Measurements from ENCODE around the gene IMMP2L. TPM values are rescaled to one million over a fixed set of nuclear protein-coding genes. Genes with fewer than 3 reads are reported as not detected.

IMMP2L gene
- total and polyA plus RNA-seq, 4 experiments from 2014 or later: 23.5 to 32.2 (median 29.5) TPM

DNA sequence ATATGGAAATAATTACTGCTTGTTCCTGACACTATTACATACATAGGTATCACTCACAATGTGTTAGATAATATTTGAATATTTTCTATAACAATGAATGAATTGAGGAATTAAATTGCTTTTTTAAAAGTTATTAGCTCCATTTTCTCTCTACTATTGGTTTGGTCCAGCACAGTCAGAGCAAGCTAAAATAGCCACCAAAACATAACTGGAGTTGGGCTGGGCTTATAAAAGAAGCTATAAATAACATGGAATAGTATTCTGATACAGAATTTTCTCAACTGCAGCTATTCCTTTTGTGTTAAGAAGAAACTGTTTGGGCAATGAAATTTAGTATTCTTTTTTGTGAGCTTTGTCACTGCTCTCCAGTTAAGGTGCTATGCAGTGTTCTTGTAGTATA lies 614.0 kb downstream of the IMMP2L start:
- H3K36me3 Mint-ChIP-seq: no peaks in the 10 kb centered on the region
- H3K36me3 ChIP-seq (ENCODE audit: insufficient read depth, low read length): no peaks in the 10 kb centered on the region
- H3K9me3 ChIP-seq (ENCODE audit: control insufficient read depth in 1 of 2, low read length in 2 of 2): no peaks in the 10 kb centered on the region
- ChIA-PET CTCF (ENCODE audit: partially characterized antibody) (no interaction called here), POLR2A (ENCODE audit: partially characterized antibody) (no interaction called here)
- no peak overlapping the region for H3K27ac ChIP-seq (ENCODE audit: low read depth, low read length)
- no peaks in the 10 kb centered on the region for H3K4me1 ChIP-seq (ENCODE audit: insufficient read depth, low read length)
- peaks cover 0 to 2% (median 0%) of the 10 kb centered on the region in 4 donors for H3K4me1 Mint-ChIP-seq
- no peaks in the 10 kb centered on the region for H3K27me3 Mint-ChIP-seq
- H3K27me3 ChIP-seq (ENCODE audit: insufficient read depth, low read length): no peaks in the 10 kb centered on the region
- H3K4me3 Mint-ChIP-seq: no peak overlapping the region
- peaks cover 0 to 3% (median 0%) of the 10 kb centered on the region in 8 donors for H3K9me3 Mint-ChIP-seq
- no peak overlapping the region for H3K27ac Mint-ChIP-seq
- intact Hi-C loops (cut with micrococcal nuclease): no loop called here
- DNase-seq: no peak
- no peak overlapping the region for H3K4me3 ChIP-seq (ENCODE audit: low read length in 2 of 2)

DNA sequence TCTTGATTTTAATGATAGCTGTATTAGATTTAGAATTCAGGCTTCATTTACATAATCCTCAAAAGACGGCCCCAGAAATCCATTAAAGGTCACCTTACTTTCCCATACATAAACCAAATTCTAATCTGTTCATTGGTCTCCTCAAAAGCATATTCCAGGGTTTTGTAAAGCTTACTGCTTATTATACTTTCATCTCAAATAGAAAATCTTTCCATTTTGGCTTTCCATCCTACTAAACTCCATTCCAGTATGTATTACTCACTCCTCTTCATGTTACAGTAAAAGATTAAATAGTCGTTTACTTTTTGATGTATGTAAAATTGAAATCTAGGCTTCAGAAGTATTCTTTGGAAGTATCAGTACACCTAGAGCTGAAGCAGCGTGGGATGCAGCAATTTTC lies 614.9 kb downstream of the IMMP2L start:
- Mint-ChIP-seq H3K36me3 (no peaks in the 10 kb centered on the region), H3K9me3 (peaks cover 0 to 2% (median 0%) of the 10 kb centered on the region in 8 donors), H3K27me3 (no peaks in the 10 kb centered on the region), H3K4me1 (peaks cover 0 to 2% (median 0%) of the 10 kb centered on the region in 4 donors), H3K27ac (no peak overlapping the region), H3K4me3 (no peak overlapping the region)
- H3K27me3 ChIP-seq (ENCODE audit: insufficient read depth, low read length): no peaks in the 10 kb centered on the region
- no peak overlapping the region for H3K4me3 ChIP-seq (ENCODE audit: low read length in 2 of 2)
- DNase-seq: no peak
- no peaks in the 10 kb centered on the region for H3K9me3 ChIP-seq (ENCODE audit: control insufficient read depth in 1 of 2, low read length in 2 of 2)
- no peak overlapping the region for H3K27ac ChIP-seq (ENCODE audit: low read depth, low read length)
- intact Hi-C loops (cut with micrococcal nuclease): no loop called here
- H3K36me3 ChIP-seq (ENCODE audit: insufficient read depth, low read length): no peaks in the 10 kb centered on the region
- ChIA-PET POLR2A (ENCODE audit: partially characterized antibody) (no interaction called here), CTCF (ENCODE audit: partially characterized antibody) (interaction anchor here (0.7 kb wide), 1 partner anchor 20 kb away, joined by 3 read pairs; no protein-coding TSS in a partner anchor)
- no peaks in the 10 kb centered on the region for H3K4me1 ChIP-seq (ENCODE audit: insufficient read depth, low read length)

DNA sequence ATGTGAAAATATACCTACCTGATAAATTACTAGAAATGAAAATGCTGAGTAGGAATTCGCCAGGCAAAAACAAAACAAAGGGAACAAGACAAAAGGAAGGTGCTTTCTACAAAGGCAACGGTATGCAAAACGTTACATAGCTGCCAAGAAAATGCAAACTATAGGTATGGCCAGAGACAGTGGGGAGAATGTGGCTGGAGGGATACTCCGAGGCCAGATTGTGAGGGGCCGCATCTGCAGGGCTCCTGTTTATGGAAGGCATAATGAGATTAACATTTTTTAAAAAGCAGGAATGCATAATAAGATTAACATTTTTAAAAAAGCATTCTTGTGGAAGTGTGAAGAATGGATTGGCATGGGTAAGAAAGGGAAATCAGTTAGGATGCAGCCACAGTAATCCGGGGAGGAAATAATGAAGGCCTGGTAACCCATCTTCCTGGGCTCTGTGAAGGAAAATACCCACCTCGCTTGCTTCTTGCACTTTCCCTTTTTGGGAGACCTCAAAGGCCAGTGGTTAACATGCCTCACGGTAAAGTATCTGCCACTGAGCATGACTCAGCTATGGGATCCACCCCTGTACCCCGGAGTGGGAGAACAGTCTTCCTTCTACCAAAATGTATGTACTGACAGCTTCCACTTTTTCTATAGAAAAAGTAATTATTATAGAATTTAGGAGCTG lies 617.2 kb downstream of the IMMP2L start:
- no peak overlapping the region for H3K27ac ChIP-seq (ENCODE audit: low read depth, low read length)
- no peak overlapping the region for H3K27ac Mint-ChIP-seq
- peaks cover 0 to 2% (median 0%) of the 10 kb centered on the region in 8 donors for H3K9me3 Mint-ChIP-seq
- intact Hi-C loops (cut with micrococcal nuclease): no loop called here
- H3K9me3 ChIP-seq (ENCODE audit: control insufficient read depth in 1 of 2, low read length in 2 of 2): no peaks in the 10 kb centered on the region
- H3K27me3 Mint-ChIP-seq: no peaks in the 10 kb centered on the region
- H3K4me3 Mint-ChIP-seq: no peak overlapping the region
- no peak for DNase-seq
- H3K4me1 ChIP-seq (ENCODE audit: insufficient read depth, low read length): no peaks in the 10 kb centered on the region
- H3K27me3 ChIP-seq (ENCODE audit: insufficient read depth, low read length): no peaks in the 10 kb centered on the region
- ChIA-PET POLR2A (ENCODE audit: partially characterized antibody) (no interaction called here), CTCF (ENCODE audit: partially characterized antibody) (no interaction called here)
- H3K4me3 ChIP-seq (ENCODE audit: low read length in 2 of 2): no peak overlapping the region
- H3K4me1 Mint-ChIP-seq: peaks cover 0 to 7% (median 5%) of the 10 kb centered on the region in 4 donors
- H3K36me3 Mint-ChIP-seq: no peaks in the 10 kb centered on the region
- H3K36me3 ChIP-seq (ENCODE audit: insufficient read depth, low read length): no peaks in the 10 kb centered on the region

DNA sequence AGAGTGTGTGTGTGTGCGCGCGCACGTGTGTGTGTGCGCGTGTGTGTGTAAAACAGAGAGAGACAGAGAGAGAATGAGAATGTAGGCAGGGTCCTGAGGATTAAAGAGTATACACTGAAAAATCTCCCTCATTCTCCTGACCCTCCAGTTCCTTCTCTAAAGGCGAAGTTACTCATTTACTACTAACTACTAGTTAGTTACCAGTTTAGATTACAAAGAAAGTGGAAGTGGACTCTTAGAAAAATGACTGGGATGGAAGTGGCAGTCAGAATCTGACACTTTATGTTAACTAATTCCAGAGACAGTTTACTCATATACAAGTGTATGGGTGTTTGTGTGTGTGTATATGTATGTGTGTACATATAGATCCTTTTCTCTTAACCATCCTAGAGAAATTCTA lies 617.8 kb downstream of the IMMP2L start:
- Mint-ChIP-seq H3K27ac (no peak overlapping the region), H3K9me3 (peaks cover 0 to 2% (median 0%) of the 10 kb centered on the region in 8 donors), H3K4me1 (peaks cover 0 to 7% (median 5%) of the 10 kb centered on the region in 4 donors), H3K36me3 (no peaks in the 10 kb centered on the region), H3K27me3 (no peaks in the 10 kb centered on the region), H3K4me3 (no peak overlapping the region)
- Histone ChIP-seq H3K9me3 (ENCODE audit: control insufficient read depth in 1 of 2, low read length in 2 of 2) (no peaks in the 10 kb centered on the region), H3K4me1 (ENCODE audit: insufficient read depth, low read length) (no peaks in the 10 kb centered on the region), H3K27me3 (ENCODE audit: insufficient read depth, low read length) (no peaks in the 10 kb centered on the region), H3K36me3 (ENCODE audit: insufficient read depth, low read length) (no peaks in the 10 kb centered on the region), H3K27ac (ENCODE audit: low read depth, low read length) (no peak overlapping the region), H3K4me3 (ENCODE audit: low read length in 2 of 2) (no peak overlapping the region)
- intact Hi-C loops (cut with micrococcal nuclease): no loop called here
- POLR2A ChIA-PET (ENCODE audit: partially characterized antibody): no interaction called here
- no peak for DNase-seq
- CTCF ChIA-PET (ENCODE audit: partially characterized antibody): no interaction called here

GRCh38 chr7:110943701-110944345 lies 618.5 kb downstream of the IMMP2L start:
- H3K4me3 ChIP-seq (ENCODE audit: low read length in 2 of 2): no peak overlapping the region
- H3K36me3 ChIP-seq (ENCODE audit: insufficient read depth, low read length): no peaks in the 10 kb centered on the region
- intact Hi-C loops (cut with micrococcal nuclease): no loop called here
- Mint-ChIP-seq H3K4me3 (no peak overlapping the region), H3K4me1 (peaks cover 0 to 7% (median 5%) of the 10 kb centered on the region in 4 donors), H3K9me3 (peaks cover 0 to 2% (median 0%) of the 10 kb centered on the region in 8 donors), H3K36me3 (peaks cover 0 to under 1% of the 10 kb centered on the region in 2 donors), H3K27ac (no peak overlapping the region), H3K27me3 (no peaks in the 10 kb centered on the region)
- no peaks in the 10 kb centered on the region for H3K27me3 ChIP-seq (ENCODE audit: insufficient read depth, low read length)
- ChIA-PET CTCF (ENCODE audit: partially characterized antibody) (interaction anchor here (1.6 kb wide), 1 partner anchor 146 kb away, joined by 3 read pairs; no protein-coding TSS in a partner anchor), POLR2A (ENCODE audit: partially characterized antibody) (no interaction called here)
- DNase-seq: no peak
- H3K4me1 ChIP-seq (ENCODE audit: insufficient read depth, low read length): no peaks in the 10 kb centered on the region
- no peaks in the 10 kb centered on the region for H3K9me3 ChIP-seq (ENCODE audit: control insufficient read depth in 1 of 2, low read length in 2 of 2)
- H3K27ac ChIP-seq (ENCODE audit: low read depth, low read length): no peak overlapping the region

DNA sequence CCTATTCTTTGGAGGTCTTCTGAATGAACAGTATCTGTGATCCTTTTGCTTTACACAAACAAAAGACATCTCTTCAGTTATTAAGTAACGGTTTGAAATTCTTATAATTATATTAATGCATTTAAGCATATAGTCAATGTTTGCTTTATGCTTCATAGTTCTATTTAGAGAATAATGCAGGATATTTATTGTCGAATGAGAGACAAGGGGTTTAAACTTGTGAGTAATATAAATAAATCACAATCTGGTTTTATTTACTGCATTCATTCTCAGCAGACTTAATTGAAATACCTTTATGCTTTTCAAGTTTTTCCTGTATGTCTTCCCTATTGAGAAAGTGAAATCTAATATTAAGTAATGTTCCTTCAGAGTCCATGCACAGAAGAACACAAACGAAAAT lies 620.9 kb downstream of the IMMP2L start:
- no peak for DNase-seq
- H3K36me3 Mint-ChIP-seq: peaks cover 0 to 17% of the 10 kb centered on the region in 2 donors
- no peaks in the 10 kb centered on the region for H3K4me1 ChIP-seq (ENCODE audit: insufficient read depth, low read length)
- no peaks in the 10 kb centered on the region for H3K36me3 ChIP-seq (ENCODE audit: insufficient read depth, low read length)
- H3K9me3 Mint-ChIP-seq: peaks cover 0 to 8% (median 3%) of the 10 kb centered on the region in 8 donors
- H3K27ac ChIP-seq (ENCODE audit: low read depth, low read length): no peak overlapping the region
- no peaks in the 10 kb centered on the region for H3K27me3 Mint-ChIP-seq
- no peak overlapping the region for H3K4me3 Mint-ChIP-seq
- H3K4me3 ChIP-seq (ENCODE audit: low read length in 2 of 2): no peak overlapping the region
- H3K4me1 Mint-ChIP-seq: peaks cover 0 to 7% (median 5%) of the 10 kb centered on the region in 4 donors
- H3K27me3 ChIP-seq (ENCODE audit: insufficient read depth, low read length): no peaks in the 10 kb centered on the region
- ChIA-PET POLR2A (ENCODE audit: partially characterized antibody) (no interaction called here), CTCF (ENCODE audit: partially characterized antibody) (no interaction called here)
- intact Hi-C loops (cut with micrococcal nuclease): no loop called here
- H3K27ac Mint-ChIP-seq: no peak overlapping the region
- H3K9me3 ChIP-seq (ENCODE audit: control insufficient read depth in 1 of 2, low read length in 2 of 2): no peaks in the 10 kb centered on the region

- Mint-ChIP-seq H3K27me3 (no peaks in the 10 kb centered on the region), H3K27ac (peak overlapping the region in 1 of 7 donors; percentile 40), H3K9me3 (peaks cover 0 to 13% (median 4%) of the 10 kb centered on the region in 8 donors), H3K4me1 (peaks cover 0 to 7% (median 5%) of the 10 kb centered on the region in 4 donors), H3K36me3 (peaks cover 0 to 19% of the 10 kb centered on the region in 2 donors), H3K4me3 (no peak overlapping the region)
- DNase-seq: no peak
- Histone ChIP-seq H3K9me3 (ENCODE audit: control insufficient read depth in 1 of 2, low read length in 2 of 2) (no peaks in the 10 kb centered on the region), H3K36me3 (ENCODE audit: insufficient read depth, low read length) (no peaks in the 10 kb centered on the region), H3K27me3 (ENCODE audit: insufficient read depth, low read length) (no peaks in the 10 kb centered on the region), H3K4me3 (ENCODE audit: low read length in 2 of 2) (no peak overlapping the region), H3K27ac (ENCODE audit: low read depth, low read length) (no peak overlapping the region), H3K4me1 (ENCODE audit: insufficient read depth, low read length) (no peaks in the 10 kb centered on the region)
- CTCF ChIA-PET (ENCODE audit: partially characterized antibody): no interaction called here
- POLR2A ChIA-PET (ENCODE audit: partially characterized antibody): interaction anchor here (0.9 kb wide), 1 partner anchor 10 kb away, joined by 3 read pairs; no protein-coding TSS in a partner anchor
- intact Hi-C loops (cut with micrococcal nuclease): no loop called here
Measured at GRCh38 chr7:110940756-110941155, 621.5 kb downstream of the IMMP2L start.
